MM.1S (cell line): ENCODE measurements around the gene PPP1R3G.
A peak's percentile ranks its signal among the peaks of the same experiment; 100 is the strongest.

Experiments
- DNase-seq: peaks from one replicate; pipeline ENCODE4 v3.0.0-alpha.2; 2015
- H2AFZ ChIP-seq: fragments of 300-600 bp; sonication (generic); 2 replicates; pipeline ENCODE4 v1.6.0; 2016; ENCODE audit warnings: antibody characterized with exemption, low read length
- H3F3A ChIP-seq: fragments of 300-600 bp; sonication (generic); 2 replicates; pipeline ENCODE4 v1.6.1; 2016; ENCODE audit warnings: mild to moderate bottlenecking, antibody characterized with exemption, low read length, moderate library complexity, mixed read lengths; ENCODE audit not compliant: insufficient read depth
- H3K27ac ChIP-seq: fragments of 300-600 bp; sonication (generic); 2 replicates; pipeline ENCODE4 v1.5.1; 2016; ENCODE audit warnings: mild to moderate bottlenecking, low read length
- H3K27me3 ChIP-seq: fragments of 300-600 bp; sonication (generic); replicated peaks from 2 replicates; pipeline ENCODE4 v1.6.0; 2016; ENCODE audit warnings: low read length; ENCODE audit not compliant: insufficient read depth
- H3K36me3 ChIP-seq: fragments of 300-600 bp; sonication (generic); replicated peaks from 2 replicates; pipeline ENCODE4 v1.6.1; 2016; ENCODE audit warnings: mild to moderate bottlenecking, low read length, mixed read lengths; ENCODE audit not compliant: insufficient read depth
- H3K4me1 ChIP-seq: fragments of 300-600 bp; sonication (generic); 2 replicates; pipeline ENCODE4 v1.6.1; 2016; ENCODE audit warnings: low read length, mixed read lengths
- H3K4me2 ChIP-seq: fragments of 300-600 bp; sonication (generic); 2 replicates; pipeline ENCODE4 v1.6.0; 2016; ENCODE audit warnings: low read depth, low read length
- H3K4me3 ChIP-seq: fragments of 300-600 bp; sonication (generic); 2 replicates; pipeline ENCODE4 v1.5.1; 2016; ENCODE audit warnings: low read length, mixed read lengths
- H3K79me2 ChIP-seq: fragments of 300-600 bp; sonication (generic); 2 replicates; pipeline ENCODE4 v1.6.1; 2016; ENCODE audit warnings: mixed run types, low read length, mixed read lengths
- H3K9ac ChIP-seq: fragments of 300-600 bp; sonication (generic); 2 replicates; pipeline ENCODE4 v1.6.1; 2016; ENCODE audit warnings: low read length, mixed read lengths
- H3K9me2 ChIP-seq: fragments of 300-600 bp; sonication (generic); replicated peaks from 2 replicates; pipeline ENCODE4 v1.6.1; 2016; ENCODE audit warnings: mild to moderate bottlenecking, low read length, mixed read lengths; ENCODE audit not compliant: insufficient read depth
- H3K9me3 ChIP-seq: fragments of 300-600 bp; sonication (generic); replicated peaks from 2 replicates; pipeline ENCODE4 v1.6.1; 2016; ENCODE audit warnings: mild to moderate bottlenecking, low read length, mixed read lengths; ENCODE audit not compliant: insufficient read depth
- H4K20me1 ChIP-seq: fragments of 300-600 bp; sonication (generic); 2 replicates; pipeline ENCODE4 v1.6.1; 2016; ENCODE audit warnings: mild to moderate bottlenecking, low read length, moderate library complexity, mixed read lengths; ENCODE audit not compliant: insufficient read depth
- EZH2 ChIP-seq: fragments of 300-600 bp; sonication (generic); optimal IDR thresholded peaks from 2 replicates; pipeline ENCODE3; 2017; ENCODE audit warnings: low read depth, mild to moderate bottlenecking, antibody characterized with exemption, low read length, mixed read lengths
- EZH2phosphoT487 ChIP-seq: fragments of 300-600 bp; sonication (generic); IDR thresholded peaks from 2 replicates; pipeline ENCODE4 v1.6.1; 2018; ENCODE audit warnings: antibody characterized with exemption, low read length
- TF ChIP-seq, protein P1 (sequence below): fragments of 300-600 bp; sonication (generic); IDR thresholded peaks from 2 replicates; pipeline ENCODE4 v1.5.1; 2016; ENCODE audit warnings: antibody characterized with exemption, low read length, mixed read lengths

PPP1R3G gene

DNA sequence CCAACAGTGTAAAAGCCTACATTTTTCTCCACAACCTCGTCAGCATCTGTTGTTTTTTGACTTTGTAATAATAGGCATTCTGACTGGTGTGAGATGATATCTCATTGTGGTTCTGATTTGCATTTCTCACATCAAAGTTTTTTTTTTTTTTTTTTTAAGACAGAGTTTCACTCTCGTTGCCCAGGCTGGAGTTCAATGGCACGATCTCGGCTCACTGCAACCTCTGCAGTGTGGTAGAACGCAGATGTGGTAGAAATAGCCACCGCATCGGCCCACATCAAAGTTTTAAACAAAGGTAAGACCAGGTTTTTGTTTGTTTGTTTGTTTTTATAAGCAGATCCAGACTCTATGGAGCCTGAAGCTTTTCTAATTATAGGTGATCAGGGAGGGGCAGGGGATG lies 12.7 kb upstream of the PPP1R3G start:
- peak overlapping the region; percentile 35; the same call in 1 of the 2 replicates for H3K9ac ChIP-seq
- peak overlapping the region; percentile 81 for H3K27ac ChIP-seq
- H3K9me2 ChIP-seq = no peaks in the 10 kb centered on the region
- H3F3A ChIP-seq = peaks cover 12% of the 10 kb centered on the region; the same call in 1 of the 2 replicates
- no peaks in the 10 kb centered on the region for H3K27me3 ChIP-seq
- H3K4me1 ChIP-seq = peaks cover 7% of the 10 kb centered on the region
- H3K79me2 ChIP-seq = 0 out of 2 replicates have a peak, but pooled peaks cover 6% of the 10 kb centered on the region
- no peaks in the 10 kb centered on the region for H3K36me3 ChIP-seq
- H3K4me2 ChIP-seq = peak overlapping the region; percentile 38
- H2AFZ ChIP-seq = peak overlapping the region; percentile 51; the same call in 1 of the 2 replicates
- peak; percentile 81 for DNase-seq
- H4K20me1 ChIP-seq = no peaks in the 10 kb centered on the region
- TF ChIP-seq EZH2 (no peak), EZH2phosphoT487 (no peak)
- TF ChIP-seq, protein P1, sequence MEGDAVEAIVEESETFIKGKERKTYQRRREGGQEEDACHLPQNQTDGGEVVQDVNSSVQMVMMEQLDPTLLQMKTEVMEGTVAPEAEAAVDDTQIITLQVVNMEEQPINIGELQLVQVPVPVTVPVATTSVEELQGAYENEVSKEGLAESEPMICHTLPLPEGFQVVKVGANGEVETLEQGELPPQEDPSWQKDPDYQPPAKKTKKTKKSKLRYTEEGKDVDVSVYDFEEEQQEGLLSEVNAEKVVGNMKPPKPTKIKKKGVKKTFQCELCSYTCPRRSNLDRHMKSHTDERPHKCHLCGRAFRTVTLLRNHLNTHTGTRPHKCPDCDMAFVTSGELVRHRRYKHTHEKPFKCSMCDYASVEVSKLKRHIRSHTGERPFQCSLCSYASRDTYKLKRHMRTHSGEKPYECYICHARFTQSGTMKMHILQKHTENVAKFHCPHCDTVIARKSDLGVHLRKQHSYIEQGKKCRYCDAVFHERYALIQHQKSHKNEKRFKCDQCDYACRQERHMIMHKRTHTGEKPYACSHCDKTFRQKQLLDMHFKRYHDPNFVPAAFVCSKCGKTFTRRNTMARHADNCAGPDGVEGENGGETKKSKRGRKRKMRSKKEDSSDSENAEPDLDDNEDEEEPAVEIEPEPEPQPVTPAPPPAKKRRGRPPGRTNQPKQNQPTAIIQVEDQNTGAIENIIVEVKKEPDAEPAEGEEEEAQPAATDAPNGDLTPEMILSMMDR = no peak
- H3K4me3 ChIP-seq = peak overlapping the region; percentile 26
- no peaks in the 10 kb centered on the region for H3K9me3 ChIP-seq

DNA sequence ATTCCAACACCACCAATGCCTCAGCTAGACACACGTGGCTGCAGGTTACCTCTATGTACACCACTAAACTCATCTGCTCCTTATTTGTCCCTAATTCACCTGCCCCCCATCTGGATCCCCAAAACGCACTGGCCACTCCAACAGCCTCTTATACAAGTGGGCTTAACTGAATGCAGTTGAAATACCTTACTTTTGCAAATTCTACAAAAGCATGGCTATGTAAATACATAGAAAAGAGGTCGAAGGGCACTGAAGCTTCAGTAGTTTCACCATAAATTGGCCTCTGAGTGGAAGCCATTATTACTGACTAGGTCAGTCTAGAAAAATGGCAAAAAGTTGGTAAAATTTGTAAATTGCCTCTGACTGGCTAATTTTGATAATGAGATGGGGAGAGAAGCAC lies 11.1 kb upstream of the PPP1R3G start:
- no peaks in the 10 kb centered on the region for H4K20me1 ChIP-seq
- no peak overlapping the region for H2AFZ ChIP-seq
- H3K4me1 ChIP-seq = peaks cover 7% of the 10 kb centered on the region
- H3F3A ChIP-seq = peaks cover 12% of the 10 kb centered on the region; the same call in 1 of the 2 replicates
- no peaks in the 10 kb centered on the region for H3K9me2 ChIP-seq
- H3K4me2 ChIP-seq = 0 out of 2 replicates have a peak overlapping the region, but pooled peaks have one; percentile 25
- H3K9me3 ChIP-seq = no peaks in the 10 kb centered on the region
- TF ChIP-seq, protein P1 = no peak
- TF ChIP-seq EZH2 (no peak), EZH2phosphoT487 (no peak)
- H3K27me3 ChIP-seq = no peaks in the 10 kb centered on the region
- no peaks in the 10 kb centered on the region for H3K36me3 ChIP-seq
- H3K9ac ChIP-seq = no peak overlapping the region
- no peak for DNase-seq
- H3K27ac ChIP-seq = no peak overlapping the region
- H3K4me3 ChIP-seq = no peak overlapping the region
- H3K79me2 ChIP-seq = 0 out of 2 replicates have a peak, but pooled peaks cover 6% of the 10 kb centered on the region

DNA sequence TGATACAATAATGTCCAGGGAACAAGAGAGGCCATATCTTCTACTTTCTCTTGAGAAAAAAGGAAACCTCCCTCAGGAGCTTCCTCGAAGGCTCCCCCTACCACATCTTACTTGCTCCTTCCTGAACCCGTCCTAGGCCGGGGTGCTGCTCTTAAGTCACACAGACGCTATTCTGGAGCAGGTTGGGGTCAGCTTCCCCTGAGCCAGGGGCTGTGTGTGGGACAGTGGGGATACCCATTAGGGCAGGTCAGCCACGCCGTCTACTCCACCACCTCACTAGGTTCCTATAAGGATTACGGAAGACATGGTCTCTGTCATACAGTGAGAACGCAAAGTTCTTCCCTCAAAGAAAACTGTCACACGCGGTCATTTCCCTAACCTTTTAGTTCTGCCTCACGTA lies 8.2 kb upstream of the PPP1R3G start:
- Histone ChIP-seq H3K4me1 (peaks cover 2% of the 10 kb centered on the region), H3K4me3 (no peak overlapping the region), H3F3A (peaks cover 9% of the 10 kb centered on the region; the same call in 1 of the 2 replicates), H3K9me2 (no peaks in the 10 kb centered on the region), H3K27ac (no peak overlapping the region), H3K27me3 (no peaks in the 10 kb centered on the region), H2AFZ (no peak overlapping the region), H3K36me3 (no peaks in the 10 kb centered on the region), H3K4me2 (no peak overlapping the region), H4K20me1 (no peaks in the 10 kb centered on the region), H3K9me3 (no peaks in the 10 kb centered on the region), H3K9ac (no peak overlapping the region), H3K79me2 (0 out of 2 replicates have a peak, but pooled peaks cover 6% of the 10 kb centered on the region)
- TF ChIP-seq EZH2 = no peak
- TF ChIP-seq, protein P1 = no peak
- TF ChIP-seq EZH2phosphoT487 = no peak
- no peak for DNase-seq
